Cardiac septum (tissue), 1 donor: ENCODE results near the gene BACE2. TPM values are rescaled to one million over a fixed set of nuclear protein-coding genes. Genes with fewer than 3 reads are reported as not detected.

Source experiments
- DNase-seq: peaks from one replicate; pipeline ENCODE4 v3.0.0-alpha.2; 2020; ENCODE audit warnings: low spot score
- intact Hi-C: fragments of 100-400 bp; cut with DNase I; formaldehyde crosslinking; loops from one replicate; pipeline ENCODE4 v1.14.0; 2022
- long read RNA-seq: library from polyadenylated mRNA; unstranded; transcript quantifications from one replicate; pipeline ENCODE4 v2.0.0, GENCODE V29; 2021
- total RNA-seq: library from RNA; stranded (reverse); fragmentation: NEBNext Ultra II Directional; extraction: Animal tissue kit (Norgen Biotek cat#: 25700); gene quantifications from one replicate; pipeline ENCODE4 v1.2.1, GENCODE V29; 2021
- donor health status: DM: no; HTN: no; CAD: no.

Gene BACE2
- total RNA-seq, result 20.0 TPM
- long read RNA-seq, full-length matches to known transcripts, result 31 of 48 reads
- long read RNA-seq, partial matches to known transcripts, result 1 of 48 reads
- long read RNA-seq, other reads (novel, unspliced or antisense), result 16 of 48 reads

- intact Hi-C loops, result loop anchor here (5.0 kb wide), 1 partner anchor 40 kb away; no protein-coding TSS in a partner anchor
These were observed at the start of gene BACE2 for GRCh38 chr21:41167348-41168342. Gene BACE2, plus strand, starts transcription at chr21:41168160. Its CDS starts 104 bp downstream, at chr21:41168264.

GRCh38 chr21:41119901-41120300 lies 48.1 kb upstream of the BACE2 start:
- intact Hi-C loops, result no loop called here
- DNase-seq, result no peak

More at GRCh38 chr21:41167348-41168342, at the start of gene BACE2:
- peak; percentile 91 for DNase-seq

DNA sequence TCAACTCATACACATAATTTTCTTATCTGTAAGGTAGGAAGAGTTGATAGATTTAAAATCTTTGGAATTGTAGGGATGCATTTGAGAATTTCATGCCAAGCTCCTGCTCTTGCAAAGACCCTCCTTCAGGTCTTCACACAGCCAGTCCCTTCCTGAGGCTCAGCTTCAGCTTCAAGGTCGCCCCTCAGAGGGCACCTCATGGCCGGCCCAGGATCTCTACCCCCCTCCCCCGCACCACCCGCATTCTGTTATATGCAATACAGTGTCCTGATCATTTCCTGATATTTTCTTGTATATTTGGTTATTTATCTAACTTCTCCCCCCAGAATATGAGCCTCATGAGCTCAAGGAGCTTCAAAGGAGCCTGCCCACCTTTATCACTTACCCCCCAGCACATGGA lies 47.0 kb upstream of the BACE2 start:
- intact Hi-C loops, result no loop called here
- DNase-seq, result no peak

- intact Hi-C loops, result loop anchor here (2.0 kb wide), 1 partner anchor 339 kb away; no protein-coding TSS in a partner anchor
- no peak for DNase-seq
These were observed 46.1 kb upstream of the BACE2 start for GRCh38 chr21:41121785-41122415.

GRCh38 chr21:41124641-41125201 lies 43.2 kb upstream of the BACE2 start:
- DNase-seq, result no peak
- intact Hi-C loops, result no loop called here

DNA sequence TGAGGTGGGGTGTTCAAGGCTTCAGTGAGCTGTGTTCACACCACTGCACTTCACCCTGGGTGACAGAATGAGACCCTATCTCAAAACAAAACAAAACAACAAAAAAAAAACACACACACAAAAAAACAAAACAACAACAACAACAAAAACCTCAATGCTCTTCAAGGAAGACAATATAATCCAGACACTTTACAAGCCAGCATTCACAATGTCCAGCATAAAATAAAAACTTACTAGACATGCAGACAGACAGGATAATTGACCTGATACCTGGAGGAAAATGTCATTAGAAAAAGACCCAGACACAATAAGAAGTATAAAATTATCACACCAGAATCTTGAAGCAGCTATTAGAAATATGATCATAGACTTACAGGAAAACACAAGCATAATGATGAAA lies 39.0 kb upstream of the BACE2 start:
- no peak for DNase-seq
- intact Hi-C loops, result no loop called here

DNA sequence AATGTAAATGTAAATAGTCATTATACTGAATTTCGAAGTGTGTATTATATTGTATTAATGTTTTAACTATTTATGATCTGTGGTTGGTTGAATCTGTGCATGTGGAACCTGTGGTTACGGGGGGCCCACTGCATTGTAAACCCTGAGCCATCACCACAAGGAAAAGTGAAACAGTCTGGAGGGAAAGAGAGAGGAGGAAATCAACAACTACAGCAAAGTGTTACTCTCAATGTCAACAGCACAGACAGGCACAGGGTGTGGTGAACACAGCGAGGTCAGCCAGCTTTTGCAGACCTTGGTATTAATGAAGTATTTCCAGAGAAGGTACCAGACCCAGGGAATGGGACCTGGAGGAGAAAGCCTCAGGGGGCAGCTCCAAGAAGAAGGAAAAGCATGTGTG lies 37.1 kb upstream of the BACE2 start:
- DNase-seq, result no peak
- intact Hi-C loops, result no loop called here

DNA sequence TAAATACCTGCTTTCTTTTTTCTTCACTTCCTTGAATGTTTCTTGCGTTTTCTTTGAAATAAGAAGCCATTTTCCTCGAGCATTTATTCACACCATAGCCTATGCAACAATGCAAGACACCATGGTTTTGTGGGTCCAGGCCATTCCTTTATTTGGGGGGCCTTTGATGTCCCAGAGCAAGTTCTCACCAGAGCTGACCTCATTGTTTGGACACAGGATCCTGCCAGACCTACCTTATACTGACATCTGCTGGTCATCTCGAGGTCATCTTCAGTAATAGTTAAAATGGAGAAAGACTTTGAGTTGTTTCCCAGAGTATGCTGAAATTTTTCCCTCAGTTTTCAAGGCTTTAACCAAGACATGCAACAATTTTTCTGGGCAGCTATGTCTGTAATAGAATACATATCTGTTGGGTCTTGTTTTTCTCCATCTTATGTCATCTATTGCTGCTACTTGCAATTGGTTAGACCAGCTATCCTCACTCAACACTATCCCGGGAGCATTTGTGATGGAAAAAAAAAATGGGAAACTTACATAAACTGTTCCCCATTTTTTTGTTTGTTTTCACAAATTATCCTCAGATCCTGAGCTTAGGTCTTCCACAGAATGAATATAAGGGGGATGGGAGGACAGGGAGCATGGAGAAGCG lies 34.0 kb upstream of the BACE2 start:
- intact Hi-C loops, result no loop called here
- no peak for DNase-seq

- intact Hi-C loops, result no loop called here
- DNase-seq, result no peak
These were observed 32.2 kb upstream of the BACE2 start for GRCh38 chr21:41135746-41136145.

- DNase-seq, result no peak
- intact Hi-C loops, result no loop called here
These were observed 31.7 kb upstream of the BACE2 start for GRCh38 chr21:41136286-41136685.

- no peak for DNase-seq
- intact Hi-C loops, result no loop called here
These were observed 30.6 kb upstream of the BACE2 start for GRCh38 chr21:41137401-41137800.

DNA sequence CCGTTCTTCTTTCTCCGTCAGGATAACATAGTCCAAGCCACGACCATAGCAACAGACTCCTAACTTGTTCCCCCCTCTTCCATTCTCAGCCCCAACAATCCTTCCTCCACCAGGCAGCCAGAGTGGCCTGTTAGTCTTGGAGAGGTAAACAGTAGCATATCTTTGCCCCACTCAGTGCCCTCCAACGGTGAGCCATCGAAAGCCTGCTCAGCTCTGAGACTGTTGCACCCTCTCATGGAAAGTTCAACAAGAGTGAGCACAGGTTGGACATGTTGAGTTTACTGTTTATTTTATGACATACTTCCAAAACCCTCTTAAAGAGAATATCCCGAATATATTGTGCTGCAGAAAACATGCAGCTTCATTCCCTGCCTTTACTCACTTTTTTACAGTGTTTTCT lies 30.1 kb upstream of the BACE2 start:
- DNase-seq, result no peak
- intact Hi-C loops, result no loop called here

- DNase-seq, result no peak
- intact Hi-C loops, result no loop called here
These were observed 29.2 kb upstream of the BACE2 start for GRCh38 chr21:41138711-41139110.

- intact Hi-C loops, result no loop called here
- no peak for DNase-seq
These were observed 28.7 kb upstream of the BACE2 start for GRCh38 chr21:41139275-41139674.

- no peak for DNase-seq
- intact Hi-C loops, result no loop called here
These were observed 28.0 kb upstream of the BACE2 start for GRCh38 chr21:41139951-41140350.

GRCh38 chr21:41141031-41141457 lies 26.9 kb upstream of the BACE2 start:
- DNase-seq, result no peak
- intact Hi-C loops, result no loop called here

- no peak for DNase-seq
- intact Hi-C loops, result no loop called here
These were observed 25.7 kb upstream of the BACE2 start for GRCh38 chr21:41142051-41142795.

GRCh38 chr21:41143596-41144325 lies 24.2 kb upstream of the BACE2 start:
- no peak for DNase-seq
- intact Hi-C loops, result no loop called here
